Activated T-cell treated with anti-CD3 and anti-CD28 coated beads, Interleukin-2, amount 50 U/mL, for 24 hours (primary cell): ENCODE measurements around the gene ITGB4.

ENCODE experiments used
- DNase-seq: peaks from one replicate; pipeline ENCODE4 v3.0.0-alpha.2; 2020
- H3K27ac Mint-ChIP-seq: 2 replicates; pipeline ENCODE4 v1.8.0; 2020; ENCODE audit warnings: mild to moderate bottlenecking, mixed read lengths
- H3K27me3 Mint-ChIP-seq: 2 replicates; pipeline ENCODE4 v1.8.0; 2020; ENCODE audit warnings: mixed read lengths
- H3K36me3 Mint-ChIP-seq: 2 replicates; pipeline ENCODE4 v1.8.0; 2020; ENCODE audit warnings: low read depth, mixed read lengths
- H3K4me1 Mint-ChIP-seq: 2 replicates; pipeline ENCODE4 v1.8.0; 2020; ENCODE audit warnings: low read depth, mixed read lengths
- H3K4me3 Mint-ChIP-seq: 2 replicates; pipeline ENCODE4 v1.8.0; 2020; ENCODE audit warnings: mild to moderate bottlenecking, moderate library complexity, mixed read lengths
- H3K9me3 Mint-ChIP-seq: 2 replicates; pipeline ENCODE4 v1.8.0; 2020; ENCODE audit warnings: mixed read lengths

ITGB4 gene

GRCh38 chr17:75749545-75750389 lies 28.5 kb downstream of the ITGB4 start:
- Mint-ChIP-seq H3K27me3 (peaks cover 4% of the 10 kb centered on the region), H3K36me3 (no peaks in the 10 kb centered on the region), H3K4me3 (no peak overlapping the region), H3K27ac (no peak overlapping the region), H3K9me3 (no peaks in the 10 kb centered on the region), H3K4me1 (peaks cover 19% of the 10 kb centered on the region)
- peak; percentile 92 for DNase-seq

DNA sequence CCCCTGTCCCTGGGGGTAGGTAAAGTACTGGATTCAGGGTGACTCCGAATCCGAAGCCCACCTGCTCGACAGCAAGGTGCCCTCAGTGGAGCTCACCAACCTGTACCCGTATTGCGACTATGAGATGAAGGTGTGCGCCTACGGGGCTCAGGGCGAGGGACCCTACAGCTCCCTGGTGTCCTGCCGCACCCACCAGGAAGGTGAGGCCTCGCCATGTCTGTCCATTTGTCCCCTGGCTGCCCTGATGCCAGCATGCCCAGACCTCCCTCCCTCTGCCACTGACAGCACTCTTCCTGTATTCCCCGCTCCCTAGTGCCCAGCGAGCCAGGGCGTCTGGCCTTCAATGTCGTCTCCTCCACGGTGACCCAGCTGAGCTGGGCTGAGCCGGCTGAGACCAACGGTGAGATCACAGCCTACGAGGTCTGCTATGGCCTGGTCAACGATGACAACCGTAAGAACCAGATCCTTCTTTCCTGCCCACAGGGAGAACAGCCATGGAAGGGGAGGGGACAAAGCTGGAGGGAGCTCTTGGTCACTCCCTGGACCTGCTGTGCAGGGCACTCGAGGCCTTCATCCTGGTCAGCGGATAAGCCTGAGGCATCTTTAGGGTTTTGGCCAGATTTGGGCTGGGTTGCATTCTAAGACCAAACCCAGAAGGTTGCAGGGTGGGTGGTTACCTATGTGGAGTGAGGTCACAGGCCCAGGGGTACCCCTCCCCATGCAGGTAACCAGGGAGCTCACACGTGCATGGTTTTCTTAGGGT lies 29.6 kb downstream of the ITGB4 start:
- Mint-ChIP-seq H3K9me3 (no peaks in the 10 kb centered on the region), H3K4me1 (peaks cover 22% of the 10 kb centered on the region), H3K36me3 (no peaks in the 10 kb centered on the region), H3K4me3 (no peak overlapping the region), H3K27me3 (peaks cover 4% of the 10 kb centered on the region), H3K27ac (no peak overlapping the region)
- no peak for DNase-seq

DNA sequence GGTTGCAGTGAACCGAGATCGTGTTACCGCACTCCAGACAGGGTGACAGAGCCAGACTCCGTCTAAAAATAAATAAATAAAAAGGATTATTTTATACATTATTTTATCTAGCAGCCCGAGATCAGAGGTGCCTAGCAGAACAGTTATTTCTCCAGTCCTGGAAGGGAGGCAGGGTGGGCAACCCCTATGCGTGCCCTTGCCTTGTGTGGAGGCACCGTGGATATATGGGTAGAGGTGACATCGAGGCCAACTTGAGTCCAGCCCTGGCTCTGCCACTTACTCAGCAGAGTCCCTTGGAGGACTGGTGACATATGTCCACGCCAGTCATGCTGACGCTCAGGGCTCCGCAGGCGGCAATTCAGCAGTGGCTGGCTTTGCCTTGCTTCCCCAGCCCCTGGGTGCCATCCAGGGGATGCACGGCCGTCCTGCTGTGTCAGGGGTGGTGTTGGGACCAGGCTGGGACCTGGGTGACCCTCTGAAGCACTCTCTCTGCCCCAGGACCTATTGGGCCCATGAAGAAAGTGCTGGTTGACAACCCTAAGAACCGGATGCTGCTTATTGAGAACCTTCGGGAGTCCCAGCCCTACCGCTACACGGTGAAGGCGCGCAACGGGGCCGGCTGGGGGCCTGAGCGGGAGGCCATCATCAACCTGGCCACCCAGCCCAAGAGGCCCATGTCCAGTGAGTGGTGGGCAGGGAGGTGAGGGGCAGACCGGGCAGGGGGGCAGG lies 30.6 kb downstream of the ITGB4 start:
- no peak overlapping the region for H3K27ac Mint-ChIP-seq
- DNase-seq, result no peak
- peaks cover 22% of the 10 kb centered on the region for H3K4me1 Mint-ChIP-seq
- peaks cover 4% of the 10 kb centered on the region for H3K27me3 Mint-ChIP-seq
- H3K9me3 Mint-ChIP-seq, result no peaks in the 10 kb centered on the region
- no peak overlapping the region for H3K4me3 Mint-ChIP-seq
- H3K36me3 Mint-ChIP-seq, result no peaks in the 10 kb centered on the region

GRCh38 chr17:75752405-75752709 lies 31.1 kb downstream of the ITGB4 start:
- Mint-ChIP-seq H3K4me3 (no peak overlapping the region), H3K27me3 (peaks cover 4% of the 10 kb centered on the region), H3K9me3 (no peaks in the 10 kb centered on the region), H3K27ac (peak overlapping the region; percentile 40), H3K36me3 (peaks cover 3% of the 10 kb centered on the region), H3K4me1 (peaks cover 22% of the 10 kb centered on the region)
- no peak for DNase-seq

DNA sequence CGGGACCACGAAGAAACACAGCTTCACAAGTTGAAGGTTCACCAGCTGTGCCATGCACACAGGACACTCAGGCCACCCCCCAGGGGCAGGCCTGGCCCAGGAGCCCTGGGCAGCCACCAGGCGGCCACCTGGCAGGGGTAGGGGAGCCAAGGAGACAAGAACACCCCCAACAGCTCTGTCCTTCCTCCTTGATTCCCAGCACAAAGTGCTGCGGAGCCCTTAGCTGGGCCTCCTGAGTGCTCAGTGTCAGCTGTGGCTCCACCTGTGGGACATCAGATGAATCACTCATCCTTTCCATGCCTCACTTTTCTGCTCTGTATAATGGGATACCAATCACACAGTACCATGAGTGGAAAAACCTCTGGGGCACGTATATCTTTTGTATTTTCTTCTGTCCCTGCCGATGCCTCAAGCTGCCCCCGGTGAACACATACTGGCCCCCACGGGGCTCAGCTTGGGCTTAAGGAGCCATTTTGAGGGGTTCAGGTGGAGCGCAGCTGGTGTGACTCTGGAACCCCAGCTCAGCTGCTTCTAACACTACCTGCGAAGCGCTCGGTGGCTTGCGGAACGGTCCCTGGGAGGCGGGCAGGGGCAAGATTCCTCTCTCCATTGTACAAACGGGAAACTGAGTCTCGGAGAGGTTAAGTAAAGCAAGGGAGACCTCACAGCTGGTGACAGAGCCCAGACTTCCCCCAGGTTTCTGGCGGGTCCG lies 31.7 kb downstream of the ITGB4 start:
- H3K4me3 Mint-ChIP-seq, result peak overlapping the region; percentile 59
- H3K36me3 Mint-ChIP-seq, result peaks cover 8% of the 10 kb centered on the region
- H3K9me3 Mint-ChIP-seq, result no peaks in the 10 kb centered on the region
- DNase-seq, result peak; percentile 52
- H3K4me1 Mint-ChIP-seq, result peaks cover 22% of the 10 kb centered on the region
- peaks cover 4% of the 10 kb centered on the region for H3K27me3 Mint-ChIP-seq
- H3K27ac Mint-ChIP-seq, result peak overlapping the region; percentile 67

DNA sequence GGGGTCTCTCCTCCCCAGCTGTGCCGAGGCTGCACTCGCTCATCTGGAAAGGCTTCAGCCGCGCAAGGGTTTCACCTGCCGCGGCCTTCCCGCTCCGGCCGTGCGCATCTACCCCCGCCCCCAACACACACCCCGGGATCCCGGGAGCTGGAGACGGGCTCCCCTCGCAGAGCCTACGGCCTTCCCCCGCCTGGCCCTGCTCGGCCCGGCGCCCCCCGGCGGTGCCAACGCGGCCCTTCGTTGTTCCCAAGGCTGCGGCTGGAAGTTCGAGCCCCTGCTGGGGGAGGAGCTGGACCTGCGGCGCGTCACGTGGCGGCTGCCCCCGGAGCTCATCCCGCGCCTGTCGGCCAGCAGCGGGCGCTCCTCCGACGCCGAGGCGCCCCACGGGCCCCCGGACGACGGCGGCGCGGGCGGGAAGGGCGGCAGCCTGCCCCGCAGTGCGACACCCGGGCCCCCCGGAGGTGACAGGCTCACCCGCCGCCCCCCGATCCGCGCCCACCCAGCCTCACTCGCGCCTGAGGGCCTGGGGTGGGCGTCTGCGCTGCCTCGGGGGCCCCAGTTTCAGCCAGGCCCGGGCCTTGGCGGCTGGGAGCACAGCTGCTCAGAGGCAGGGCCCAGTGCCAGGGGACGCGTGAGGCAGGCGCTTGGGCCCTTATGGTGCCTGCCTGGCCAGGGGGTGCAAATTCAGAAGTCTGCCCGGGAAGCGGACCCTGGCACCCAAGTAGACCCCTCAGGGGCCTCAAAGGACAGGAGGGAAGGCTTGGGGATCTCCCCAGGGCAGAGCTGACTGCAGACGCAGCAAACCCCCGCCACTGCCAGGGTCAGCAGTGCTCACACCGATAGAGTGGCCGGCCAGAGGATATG lies 32.5 kb downstream of the ITGB4 start:
- H3K36me3 Mint-ChIP-seq, result peaks cover 8% of the 10 kb centered on the region
- DNase-seq, result peak; percentile 87
- peak overlapping the region; percentile 59 for H3K4me3 Mint-ChIP-seq
- no peaks in the 10 kb centered on the region for H3K9me3 Mint-ChIP-seq
- peaks cover 22% of the 10 kb centered on the region for H3K4me1 Mint-ChIP-seq
- H3K27ac Mint-ChIP-seq, result peak overlapping the region; percentile 67
- H3K27me3 Mint-ChIP-seq, result peaks cover 4% of the 10 kb centered on the region

- H3K4me1 Mint-ChIP-seq, result peaks cover 22% of the 10 kb centered on the region
- H3K36me3 Mint-ChIP-seq, result peaks cover 14% of the 10 kb centered on the region
- peak overlapping the region; percentile 34 for H3K27ac Mint-ChIP-seq
- peaks cover 4% of the 10 kb centered on the region for H3K27me3 Mint-ChIP-seq
- H3K4me3 Mint-ChIP-seq, result no peak overlapping the region
- DNase-seq, result no peak
- H3K9me3 Mint-ChIP-seq, result no peaks in the 10 kb centered on the region
Observed at GRCh38 chr17:75754378-75755204, 33.3 kb downstream of the ITGB4 start.

GRCh38 chr17:75755205-75755901 lies 34.1 kb downstream of the ITGB4 start:
- Mint-ChIP-seq H3K36me3 (peaks cover 14% of the 10 kb centered on the region), H3K9me3 (no peaks in the 10 kb centered on the region), H3K27ac (no peak overlapping the region), H3K27me3 (no peaks in the 10 kb centered on the region), H3K4me1 (peaks cover 16% of the 10 kb centered on the region), H3K4me3 (no peak overlapping the region)
- no peak for DNase-seq

- H3K27ac Mint-ChIP-seq, result no peak overlapping the region
- no peak overlapping the region for H3K4me3 Mint-ChIP-seq
- no peak for DNase-seq
- peaks cover 16% of the 10 kb centered on the region for H3K4me1 Mint-ChIP-seq
- H3K27me3 Mint-ChIP-seq, result no peaks in the 10 kb centered on the region
- H3K36me3 Mint-ChIP-seq, result peaks cover 16% of the 10 kb centered on the region
- H3K9me3 Mint-ChIP-seq, result no peaks in the 10 kb centered on the region
Observed at GRCh38 chr17:75755990-75756389, 34.7 kb downstream of the ITGB4 start.

GRCh38 chr17:75756451-75757085 lies 35.3 kb downstream of the ITGB4 start:
- no peak overlapping the region for H3K27ac Mint-ChIP-seq
- no peaks in the 10 kb centered on the region for H3K27me3 Mint-ChIP-seq
- DNase-seq, result no peak
- no peak overlapping the region for H3K4me3 Mint-ChIP-seq
- peaks cover 16% of the 10 kb centered on the region for H3K4me1 Mint-ChIP-seq
- no peaks in the 10 kb centered on the region for H3K9me3 Mint-ChIP-seq
- peaks cover 16% of the 10 kb centered on the region for H3K36me3 Mint-ChIP-seq

GRCh38 chr17:75757086-75757681 lies 35.9 kb downstream of the ITGB4 start:
- no peak overlapping the region for H3K4me3 Mint-ChIP-seq
- H3K36me3 Mint-ChIP-seq, result peaks cover 18% of the 10 kb centered on the region
- H3K27ac Mint-ChIP-seq, result no peak overlapping the region
- peaks cover 16% of the 10 kb centered on the region for H3K4me1 Mint-ChIP-seq
- no peaks in the 10 kb centered on the region for H3K27me3 Mint-ChIP-seq
- no peak for DNase-seq
- H3K9me3 Mint-ChIP-seq, result no peaks in the 10 kb centered on the region
